GM23338 (cell line): ENCODE results near the gene FAM32A. TPM values are rescaled to one million over a fixed set of nuclear protein-coding genes. Genes with fewer than 3 reads are reported as not detected.

Source experiments
- ATAC-seq: fragments of 200-7000 bp; cut with Tn5 transposase; 3 replicates; pipeline ENCODE4 v1.9.1; 2020
- DNase-seq: peaks from one replicate; pipeline ENCODE4 v3.0.0-alpha.2; 2015; ENCODE audit warnings: low spot score
- H2AFZ ChIP-seq: fragments of 200-600 bp; sonication (generic); 2 replicates; pipeline ENCODE4 v1.8.0; 2016; ENCODE audit warnings: antibody characterized with exemption, mild to moderate bottlenecking, moderate library complexity
- H3F3A ChIP-seq: fragments of 200-600 bp; sonication (generic); replicated peaks from 2 replicates; pipeline ENCODE4 v1.8.0; 2017; ENCODE audit warnings: antibody characterized with exemption, mixed run types, low read depth
- H3K27ac ChIP-seq: fragments of 200-600 bp; sonication (generic); 2 replicates; pipeline ENCODE4 v1.6.1; 2016; ENCODE audit warnings: low read depth
- H3K27me3 ChIP-seq: fragments of 200-600 bp; sonication (generic); 2 replicates; pipeline ENCODE4 v1.8.0; 2016; ENCODE audit warnings: mild to moderate bottlenecking, mixed run types, moderate library complexity; ENCODE audit not compliant: insufficient read depth
- H3K36me3 ChIP-seq: fragments of 200-600 bp; sonication (generic); 2 replicates; pipeline ENCODE4 v1.8.0; 2016; ENCODE audit warnings: mild to moderate bottlenecking; ENCODE audit not compliant: insufficient read depth
- H3K4me1 ChIP-seq: fragments of 200-600 bp; sonication (generic); 2 replicates; pipeline ENCODE4 v1.8.0; 2016; ENCODE audit warnings: mild to moderate bottlenecking, moderate library complexity; ENCODE audit not compliant: insufficient read depth
- H3K4me2 ChIP-seq: fragments of 200-600 bp; sonication (generic); 2 replicates; pipeline ENCODE4 v1.7.1; 2017; ENCODE audit warnings: mixed run types
- H3K4me3 ChIP-seq: fragments of 200-600 bp; sonication (generic); 2 replicates; pipeline ENCODE4 v1.6.1; 2016; ENCODE audit warnings: mixed run types
- H3K79me2 ChIP-seq: fragments of 200-600 bp; sonication (generic); replicated peaks from 2 replicates; pipeline ENCODE4 v1.8.0; 2017; ENCODE audit warnings: mild to moderate bottlenecking; ENCODE audit not compliant: insufficient read depth
- H3K9me2 ChIP-seq: fragments of 200-600 bp; sonication (generic); 2 replicates; pipeline ENCODE4 v1.8.0; 2017; ENCODE audit not compliant: insufficient read depth
- H4K20me1 ChIP-seq: fragments of 200-600 bp; sonication (generic); replicated peaks from 2 replicates; pipeline ENCODE4 v1.8.0; 2017; ENCODE audit warnings: mild to moderate bottlenecking; ENCODE audit not compliant: insufficient read depth
- H3K27ac Mint-ChIP-seq: 2 replicates; pipeline ENCODE4 v1.8.0; 2020; ENCODE audit warnings: inconsistent platforms, mild to moderate bottlenecking, moderate library complexity, mixed read lengths
- H3K27me3 Mint-ChIP-seq: 3 replicates; pipeline ENCODE4 v1.8.0; 2022; ENCODE audit warnings: low read depth, mild to moderate bottlenecking, moderate library complexity, mixed read lengths, inconsistent platforms; ENCODE audit not compliant: insufficient read depth, poor library complexity
- H3K36me3 Mint-ChIP-seq: 3 replicates; pipeline ENCODE4 v1.8.0; 2021; ENCODE audit warnings: low read depth, mild to moderate bottlenecking, inconsistent platforms, moderate library complexity, mixed read lengths
- H3K4me1 Mint-ChIP-seq: 3 replicates; pipeline ENCODE4 v1.8.0; 2020; ENCODE audit warnings: mild to moderate bottlenecking, inconsistent platforms, mixed read lengths
- H3K4me3 Mint-ChIP-seq: 3 replicates; pipeline ENCODE4 v1.8.0; 2021; ENCODE audit warnings: moderate library complexity, mild to moderate bottlenecking, inconsistent platforms, mixed read lengths
- H3K9me3 Mint-ChIP-seq: 3 replicates; pipeline ENCODE4 v1.8.0; 2020; ENCODE audit warnings: moderate library complexity, mild to moderate bottlenecking, inconsistent platforms, mixed read lengths
- CREB1 ChIP-seq: fragments of 250-450 bp; sonication (Bioruptor Pico); IDR thresholded peaks from 2 replicates; pipeline ENCODE4 v1.5.0; 2020; ENCODE audit warnings: low read depth, mild to moderate bottlenecking, moderate library complexity
- ETS1 ChIP-seq: IDR thresholded peaks from 2 replicates; pipeline ENCODE4 v1.6.1; 2016; ENCODE audit warnings: antibody characterized with exemption
- EZH2 ChIP-seq: fragments of 200-600 bp; sonication (generic); IDR thresholded peaks from one replicate; pipeline ENCODE4 v1.8.0; 2017; ENCODE audit warnings: antibody characterized with exemption, mild to moderate bottlenecking, low read depth; ENCODE audit not compliant: unreplicated experiment
- EZH2phosphoT487 ChIP-seq: fragments of 200-600 bp; sonication (generic); IDR thresholded peaks from one replicate; pipeline ENCODE4 v1.8.1; 2018; ENCODE audit warnings: antibody characterized with exemption; ENCODE audit not compliant: unreplicated experiment
- JUNB ChIP-seq: IDR thresholded peaks from one replicate; pipeline ENCODE4 v1.6.1; 2016; ENCODE audit warnings: antibody characterized with exemption; ENCODE audit not compliant: unreplicated experiment
- NANOG ChIP-seq: IDR thresholded peaks from 2 replicates; pipeline ENCODE4 v1.6.1; 2016; ENCODE audit warnings: antibody characterized with exemption, borderline replicate concordance
- POLR2AphosphoS5 ChIP-seq: IDR thresholded peaks from 2 replicates; pipeline ENCODE4 v1.6.1; 2016; ENCODE audit warnings: antibody characterized with exemption, low read depth
- REST ChIP-seq: IDR thresholded peaks from one replicate; pipeline ENCODE4 v1.6.1; 2018; ENCODE audit warnings: antibody characterized with exemption; ENCODE audit not compliant: unreplicated experiment
- STAT1 ChIP-seq: IDR thresholded peaks from one replicate; pipeline ENCODE4 v1.6.1; 2016; ENCODE audit warnings: antibody characterized with exemption; ENCODE audit not compliant: unreplicated experiment
- ZNF114 ChIP-seq: fragments of 250-450 bp; sonication (Bioruptor Pico); IDR thresholded peaks from 2 replicates; pipeline ENCODE4 v1.5.0; 2020; ENCODE audit warnings: mild to moderate bottlenecking, moderate library complexity
- ZNF331 ChIP-seq: fragments of 250-450 bp; sonication (Bioruptor Pico); IDR thresholded peaks from 2 replicates; pipeline ENCODE4 v1.5.0; 2020; ENCODE audit warnings: low read depth, mild to moderate bottlenecking, moderate library complexity
- ZNF462 ChIP-seq: fragments of 250-450 bp; sonication (Bioruptor Pico); IDR thresholded peaks from 2 replicates; pipeline ENCODE4 v1.5.0; 2020; ENCODE audit warnings: mild to moderate bottlenecking, moderate library complexity
- polyA plus RNA-seq: library from polyadenylated mRNA; unstranded; fragments of >200 nt; fragmentation: Nextera tagmentation; extraction: Ambion mirVana; gene quantifications from 2 replicates; pipeline ENCODE4 v1.2.1, GENCODE V29; 2016
- total RNA-seq: library from RNA; depleted of rRNA; stranded (reverse); fragments of >200 nt; shearing (Covaris generic); gene quantifications from 2 replicates; pipeline ENCODE4 v1.2.3, GENCODE V29; 2014
- TF ChIP-seq, protein P1 (sequence below), 2 experiments: fragments of 200-600 bp in 1 of 2; sonication (generic) in 1 of 2; conservative IDR thresholded peaks; 2 replicates each; pipeline versions ENCODE4 v1.5.1 to v1.6.1; 2016 to 2017; ENCODE audit warnings: antibody characterized with exemption in 2 of 2, low read depth in 2 of 2, mild to moderate bottlenecking in 2 of 2, moderate library complexity in 1 of 2

The FAM32A gene
- total and polyA plus RNA-seq, 2 experiments from 2014 or later = 58.2 to 67.3 TPM

DNA sequence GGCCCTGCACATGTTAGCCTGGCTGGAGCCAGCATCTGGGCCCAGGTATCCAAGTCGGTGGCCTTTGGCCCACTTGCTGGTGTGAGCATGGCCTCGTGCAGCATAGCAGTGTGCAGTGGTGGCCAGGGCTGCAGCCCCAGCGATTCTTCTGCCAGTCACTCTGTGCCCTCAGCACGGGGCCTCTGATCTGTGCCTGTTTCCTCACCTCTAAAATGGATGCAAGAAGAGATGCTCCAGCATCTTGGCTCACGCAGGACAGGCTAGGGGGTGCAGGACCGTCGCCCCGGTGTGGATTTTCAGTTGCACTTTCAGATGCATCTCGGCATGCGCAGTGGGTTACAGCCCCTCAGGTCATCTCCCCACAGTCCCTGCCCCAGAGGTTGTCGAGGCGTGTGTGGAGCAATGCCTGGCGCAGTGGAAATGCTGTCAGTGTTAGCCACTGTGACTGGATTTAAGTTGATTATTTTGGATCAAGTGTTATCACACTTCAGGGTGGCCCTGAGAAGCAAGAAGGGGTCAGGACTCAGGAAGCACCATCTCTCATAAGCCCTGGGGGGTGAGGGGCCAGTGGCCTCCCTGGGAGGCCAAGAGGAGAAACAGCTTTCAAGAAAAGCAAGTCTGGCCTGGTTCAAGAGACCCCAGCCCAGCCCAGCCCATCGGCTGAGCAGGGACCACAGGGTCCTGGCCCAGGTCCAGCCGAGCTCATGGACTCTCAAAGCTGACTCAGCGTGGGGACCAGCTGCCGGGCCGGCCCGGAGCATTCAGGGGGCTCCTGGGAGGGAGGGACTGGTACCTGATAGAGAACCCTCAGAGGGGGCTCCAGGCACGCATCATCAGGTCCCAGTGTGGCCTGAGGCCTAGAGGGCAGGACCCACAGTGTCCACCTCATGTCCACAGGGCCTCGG is 40.3 kb downstream of the FAM32A start:
- no peaks in the 10 kb centered on the region for H3K4me1 ChIP-seq
- no peak for TF ChIP-seq CREB1 (CRISPR knock-in tag)
- no peak for TF ChIP-seq POLR2AphosphoS5
- TF ChIP-seq ETS1 = no peak
- no peak for TF ChIP-seq STAT1
- TF ChIP-seq EZH2phosphoT487 = no peak
- no peak for TF ChIP-seq REST
- no peak for TF ChIP-seq ZNF462 (CRISPR knock-in tag)
- TF ChIP-seq, protein P1, sequence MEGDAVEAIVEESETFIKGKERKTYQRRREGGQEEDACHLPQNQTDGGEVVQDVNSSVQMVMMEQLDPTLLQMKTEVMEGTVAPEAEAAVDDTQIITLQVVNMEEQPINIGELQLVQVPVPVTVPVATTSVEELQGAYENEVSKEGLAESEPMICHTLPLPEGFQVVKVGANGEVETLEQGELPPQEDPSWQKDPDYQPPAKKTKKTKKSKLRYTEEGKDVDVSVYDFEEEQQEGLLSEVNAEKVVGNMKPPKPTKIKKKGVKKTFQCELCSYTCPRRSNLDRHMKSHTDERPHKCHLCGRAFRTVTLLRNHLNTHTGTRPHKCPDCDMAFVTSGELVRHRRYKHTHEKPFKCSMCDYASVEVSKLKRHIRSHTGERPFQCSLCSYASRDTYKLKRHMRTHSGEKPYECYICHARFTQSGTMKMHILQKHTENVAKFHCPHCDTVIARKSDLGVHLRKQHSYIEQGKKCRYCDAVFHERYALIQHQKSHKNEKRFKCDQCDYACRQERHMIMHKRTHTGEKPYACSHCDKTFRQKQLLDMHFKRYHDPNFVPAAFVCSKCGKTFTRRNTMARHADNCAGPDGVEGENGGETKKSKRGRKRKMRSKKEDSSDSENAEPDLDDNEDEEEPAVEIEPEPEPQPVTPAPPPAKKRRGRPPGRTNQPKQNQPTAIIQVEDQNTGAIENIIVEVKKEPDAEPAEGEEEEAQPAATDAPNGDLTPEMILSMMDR (conservative IDR thresholded peaks at IDR 0.05; ENCODE audit: low read depth in 2 of 2) = no peak
- no peak for TF ChIP-seq EZH2
- no peak for TF ChIP-seq NANOG
- TF ChIP-seq ZNF114 (CRISPR knock-in tag) = no peak
- TF ChIP-seq ZNF331 = no peak
- no peak for TF ChIP-seq JUNB
- H3K4me1 Mint-ChIP-seq = no peaks in the 10 kb centered on the region
- no peak overlapping the region for H3K4me2 ChIP-seq
- no peak overlapping the region for H3K4me3 ChIP-seq
- no peaks in the 10 kb centered on the region for H3K9me2 ChIP-seq
- H3F3A ChIP-seq = no peaks in the 10 kb centered on the region
- no peak overlapping the region for H3K4me3 Mint-ChIP-seq
- H3K36me3 ChIP-seq = peaks cover 13% of the 10 kb centered on the region; the same call in 1 of the 2 replicates
- ATAC-seq (no peak), DNase-seq (no peak)
- H3K36me3 Mint-ChIP-seq = peaks cover 29% of the 10 kb centered on the region
- peaks cover 9% of the 10 kb centered on the region for H3K27me3 Mint-ChIP-seq
- H3K79me2 ChIP-seq = no peaks in the 10 kb centered on the region
- peak overlapping the region; percentile 56; the same call in 1 of the 2 replicates for H3K27ac Mint-ChIP-seq
- H4K20me1 ChIP-seq = no peaks in the 10 kb centered on the region
- H3K27me3 ChIP-seq = no peaks in the 10 kb centered on the region
- H3K9me3 Mint-ChIP-seq = peaks cover 24% of the 10 kb centered on the region
- H3K27ac ChIP-seq = no peak overlapping the region
- no peak overlapping the region for H2AFZ ChIP-seq
